ENCODE data around the gene NKX6-1.

DNA sequence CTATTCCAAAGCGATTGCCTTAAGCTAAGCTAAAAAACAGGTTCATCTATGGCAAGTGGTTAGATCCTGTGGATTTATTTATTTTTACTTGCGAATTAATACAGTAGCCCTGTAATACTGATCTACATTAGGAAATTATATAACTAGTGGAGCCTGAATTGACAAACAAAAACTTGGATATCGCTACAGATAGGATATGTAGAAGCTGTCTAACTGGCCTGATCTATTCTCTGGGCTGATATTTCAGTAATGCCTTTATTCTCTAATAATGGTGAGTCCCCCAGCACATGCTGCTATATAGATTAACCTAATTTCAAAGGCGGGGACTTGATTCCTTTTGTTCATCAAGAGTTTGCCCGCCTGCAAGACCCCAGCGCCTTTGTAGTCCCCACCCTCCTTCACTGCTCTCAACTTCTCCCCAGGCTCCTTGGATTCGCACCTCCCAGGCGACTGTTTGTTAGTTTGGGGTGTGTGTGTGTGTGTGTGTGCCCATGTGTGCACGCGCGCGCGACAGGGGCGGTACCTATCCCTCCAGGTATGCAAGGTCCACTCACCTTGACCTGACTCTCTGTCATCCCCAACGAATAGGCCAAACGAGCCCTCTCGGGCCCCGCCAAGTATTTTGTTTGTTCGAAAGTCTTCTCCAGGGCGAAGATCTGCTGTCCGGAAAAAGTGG is 3.8 kb downstream of the NKX6-1 start:
- TF ChIP-seq, protein P1, sequence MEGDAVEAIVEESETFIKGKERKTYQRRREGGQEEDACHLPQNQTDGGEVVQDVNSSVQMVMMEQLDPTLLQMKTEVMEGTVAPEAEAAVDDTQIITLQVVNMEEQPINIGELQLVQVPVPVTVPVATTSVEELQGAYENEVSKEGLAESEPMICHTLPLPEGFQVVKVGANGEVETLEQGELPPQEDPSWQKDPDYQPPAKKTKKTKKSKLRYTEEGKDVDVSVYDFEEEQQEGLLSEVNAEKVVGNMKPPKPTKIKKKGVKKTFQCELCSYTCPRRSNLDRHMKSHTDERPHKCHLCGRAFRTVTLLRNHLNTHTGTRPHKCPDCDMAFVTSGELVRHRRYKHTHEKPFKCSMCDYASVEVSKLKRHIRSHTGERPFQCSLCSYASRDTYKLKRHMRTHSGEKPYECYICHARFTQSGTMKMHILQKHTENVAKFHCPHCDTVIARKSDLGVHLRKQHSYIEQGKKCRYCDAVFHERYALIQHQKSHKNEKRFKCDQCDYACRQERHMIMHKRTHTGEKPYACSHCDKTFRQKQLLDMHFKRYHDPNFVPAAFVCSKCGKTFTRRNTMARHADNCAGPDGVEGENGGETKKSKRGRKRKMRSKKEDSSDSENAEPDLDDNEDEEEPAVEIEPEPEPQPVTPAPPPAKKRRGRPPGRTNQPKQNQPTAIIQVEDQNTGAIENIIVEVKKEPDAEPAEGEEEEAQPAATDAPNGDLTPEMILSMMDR (IDR thresholded peaks at IDR 0.05): no peak
- TF ChIP-seq SIN3A (IDR thresholded peaks at IDR 0.05; ENCODE audit: borderline replicate concordance, insufficient read depth, low read depth, low read length): no peak
- TF ChIP-seq, protein P2, sequence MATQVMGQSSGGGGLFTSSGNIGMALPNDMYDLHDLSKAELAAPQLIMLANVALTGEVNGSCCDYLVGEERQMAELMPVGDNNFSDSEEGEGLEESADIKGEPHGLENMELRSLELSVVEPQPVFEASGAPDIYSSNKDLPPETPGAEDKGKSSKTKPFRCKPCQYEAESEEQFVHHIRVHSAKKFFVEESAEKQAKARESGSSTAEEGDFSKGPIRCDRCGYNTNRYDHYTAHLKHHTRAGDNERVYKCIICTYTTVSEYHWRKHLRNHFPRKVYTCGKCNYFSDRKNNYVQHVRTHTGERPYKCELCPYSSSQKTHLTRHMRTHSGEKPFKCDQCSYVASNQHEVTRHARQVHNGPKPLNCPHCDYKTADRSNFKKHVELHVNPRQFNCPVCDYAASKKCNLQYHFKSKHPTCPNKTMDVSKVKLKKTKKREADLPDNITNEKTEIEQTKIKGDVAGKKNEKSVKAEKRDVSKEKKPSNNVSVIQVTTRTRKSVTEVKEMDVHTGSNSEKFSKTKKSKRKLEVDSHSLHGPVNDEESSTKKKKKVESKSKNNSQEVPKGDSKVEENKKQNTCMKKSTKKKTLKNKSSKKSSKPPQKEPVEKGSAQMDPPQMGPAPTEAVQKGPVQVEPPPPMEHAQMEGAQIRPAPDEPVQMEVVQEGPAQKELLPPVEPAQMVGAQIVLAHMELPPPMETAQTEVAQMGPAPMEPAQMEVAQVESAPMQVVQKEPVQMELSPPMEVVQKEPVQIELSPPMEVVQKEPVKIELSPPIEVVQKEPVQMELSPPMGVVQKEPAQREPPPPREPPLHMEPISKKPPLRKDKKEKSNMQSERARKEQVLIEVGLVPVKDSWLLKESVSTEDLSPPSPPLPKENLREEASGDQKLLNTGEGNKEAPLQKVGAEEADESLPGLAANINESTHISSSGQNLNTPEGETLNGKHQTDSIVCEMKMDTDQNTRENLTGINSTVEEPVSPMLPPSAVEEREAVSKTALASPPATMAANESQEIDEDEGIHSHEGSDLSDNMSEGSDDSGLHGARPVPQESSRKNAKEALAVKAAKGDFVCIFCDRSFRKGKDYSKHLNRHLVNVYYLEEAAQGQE (IDR thresholded peaks at IDR 0.05; ENCODE audit: insufficient read depth in 1 of 2, low read depth in 2 of 2, low read length in 1 of 2): no peak

All from Panc1 (cell line).